ENCODE measurements around the gene TBRG1. TPM values are rescaled to one million over a fixed set of nuclear protein-coding genes. Genes with fewer than 3 reads are reported as not detected.

Gene TBRG1
- total and polyA plus RNA-seq, 2 of the 8 experiments (the other 6 are each of a cell fraction or from before 2014, with no cell fraction given), result 16.3 to 26.7 TPM

DNA sequence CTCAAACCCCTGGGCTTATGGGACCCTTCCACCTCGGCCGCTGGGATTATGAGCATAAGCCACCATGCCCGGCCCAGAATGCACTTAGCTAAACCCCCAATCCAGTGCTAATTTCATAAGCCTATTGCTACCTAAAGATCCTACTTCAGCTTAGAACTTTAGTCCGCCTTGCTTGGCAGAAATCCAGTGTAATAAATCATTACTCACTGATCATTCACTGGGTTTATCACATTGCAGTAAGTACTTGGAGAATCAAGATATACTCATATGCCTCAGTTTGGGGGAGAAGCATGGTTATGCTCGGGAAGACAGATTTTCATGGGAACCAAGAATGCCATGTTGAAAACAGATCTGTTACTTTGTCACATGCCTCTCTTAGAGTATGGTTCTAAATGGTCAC is 3.8 kb upstream of the TBRG1 start:
- Histone ChIP-seq H3K56ac (replicated peaks; ENCODE audit: insufficient read length, low read depth, low read length) (no peak overlapping the region), H2BK15ac (ENCODE audit: low read length) (no peak overlapping the region), H3K23me2 (ENCODE audit: low read depth, low read length) (peaks cover 4% of the 10 kb centered on the region), H2BK20ac (ENCODE audit: low read length) (no peak overlapping the region), H4K5ac (ENCODE audit: insufficient read length, low read depth, low read length) (no peak overlapping the region), H3K79me1 (ENCODE audit: low read depth, low read length) (no peaks in the 10 kb centered on the region), H3K18ac (ENCODE audit: extremely low read depth, low read length) (no peak overlapping the region), H2AK5ac (ENCODE audit: low read depth, low read length) (no peak overlapping the region), H2BK5ac (ENCODE audit: low read depth, low read length) (no peak overlapping the region), H3K27me3 (replicated peaks in 1 of 4; ENCODE audit: control insufficient read depth in 3 of 4, extremely low read depth in 1 of 4, insufficient read depth in 3 of 4, low read length in 3 of 4) (peaks cover 0 to 2% (median 0%) of the 10 kb centered on the region in 4 experiments; a peak in 1 of 7 replicates), H3K79me2 (ENCODE audit: control insufficient read depth in 1 of 2, insufficient read depth in 2 of 2, low read length in 2 of 2) (peaks cover 0 to 9% of the 10 kb centered on the region in 2 experiments), H2BK120ac (replicated peaks; ENCODE audit: low read depth, low read length) (no peak overlapping the region), H3K4ac (replicated peaks; ENCODE audit: insufficient read length, low read depth, low read length) (no peak overlapping the region), H3K9me3 (ENCODE audit: insufficient read depth in 2 of 2, low read depth in 1 of 2, low read length in 1 of 2) (no peaks in the 10 kb centered on the region), H3K27ac (ENCODE audit: low read depth, low read length) (no peak overlapping the region), H3K4me2 (ENCODE audit: insufficient read depth in 1 of 2, low read depth in 2 of 2, low read length in 2 of 2) (no peak overlapping the region), H4K20me1 (replicated peaks in 1 of 2; ENCODE audit: control insufficient read depth in 1 of 2, insufficient read depth in 2 of 2, low read length in 2 of 2) (peaks cover 0 to 2% of the 10 kb centered on the region in 2 experiments), H3K36me3 (ENCODE audit: control insufficient read depth in 2 of 4, insufficient read depth in 4 of 4, low read length in 3 of 4) (no peaks in the 10 kb centered on the region), H3K4me3 (ENCODE audit: extremely low read depth in 1 of 4, insufficient read depth in 2 of 4, low read depth in 3 of 4, low read length in 4 of 4) (no peak overlapping the region), H2BK12ac (ENCODE audit: low read depth, low read length) (no peak overlapping the region), H4K91ac (replicated peaks; ENCODE audit: insufficient read length, low read length) (no peak overlapping the region), H3K23ac (ENCODE audit: insufficient read length) (no peak overlapping the region), H3K4me1 (replicated peaks in 1 of 4; ENCODE audit: control insufficient read depth in 3 of 4, insufficient read depth in 4 of 4, low read length in 3 of 4) (peaks cover 0 to 2% (median under 1%) of the 10 kb centered on the region in 4 experiments; a peak in 3 of 7 replicates), H2AFZ (ENCODE audit: low read length) (no peak overlapping the region), H4K8ac (ENCODE audit: extremely low read depth, insufficient read depth, low read length) (no peak overlapping the region), H3K14ac (ENCODE audit: insufficient read length) (no peak overlapping the region), H3K9ac (replicated peaks in 1 of 4; ENCODE audit: extremely low read depth in 1 of 4, low read depth in 3 of 4, low read length in 3 of 4) (no peak overlapping the region)
- ChIA-PET CTCF (ENCODE audit: partially characterized antibody) (interaction anchor here (0.9 to 2.0 kb wide), 4 partner anchors 15 to 248 kb away, joined by 3 to 7 read pairs (median 4); no protein-coding TSS in a partner anchor), POLR2A (ENCODE audit: partially characterized antibody) (no interaction called here)
- DNase-seq (ENCODE audit: low read depth in 1 of 2, low spot score in 2 of 2) (no peak), FAIRE-seq (no peak)
- WGBS, 2 experiments (ENCODE audit: extremely low coverage in 1 of 2, insufficient coverage in 1 of 2, insufficient read length in 1 of 2, insufficient replicate concordance in 2 of 2, low coverage in 1 of 2, low lambda C conversion rate in 2 of 2, missing lambda C conversion rate in 1 of 2), result 97% methylated on average over 5 of the region's 5 CpGs; no CpG with 5 or more reads in 1 of the 2 experiments
- TF ChIP-seq CBX5 (IDR thresholded peaks at IDR 0.05; ENCODE audit: low read depth, low read length) (no peak), RBBP5 (IDR thresholded peaks at IDR 0.05; ENCODE audit: borderline replicate concordance, low read depth, low read length) (no peak), POU5F1 (IDR thresholded peaks at IDR 0.05; ENCODE audit: low read depth, low read length) (no peak), HDAC2 (IDR thresholded peaks at IDR 0.05; ENCODE audit: borderline replicate concordance in 1 of 2, low read depth in 2 of 2, low read length in 2 of 2) (no peak)

Data from H1 (cell line).